HG03135 (cell line): ENCODE measurements around the gene DDX28.
"Not testable (repeated sequence)": the region's sequence is repeated elsewhere in the genome, so short reads cannot be mapped to it uniquely, and the experiment has no call there.

Experiments used
- ATAC-seq: cut with Tn5 transposase; IDR thresholded peaks from one replicate; pipeline ENCODE4 v1.9.1; 2021; ENCODE audit warnings: mild to moderate bottlenecking, moderate library complexity; ENCODE audit not compliant: unreplicated experiment

DDX28 gene

GRCh38 chr16:68040506-68041288, 17.7 kb upstream of the DDX28 start:
- ATAC-seq = no peak

- no peak for ATAC-seq
Observed at GRCh38 chr16:68037841-68038597, 15.0 kb upstream of the DDX28 start.

DNA sequence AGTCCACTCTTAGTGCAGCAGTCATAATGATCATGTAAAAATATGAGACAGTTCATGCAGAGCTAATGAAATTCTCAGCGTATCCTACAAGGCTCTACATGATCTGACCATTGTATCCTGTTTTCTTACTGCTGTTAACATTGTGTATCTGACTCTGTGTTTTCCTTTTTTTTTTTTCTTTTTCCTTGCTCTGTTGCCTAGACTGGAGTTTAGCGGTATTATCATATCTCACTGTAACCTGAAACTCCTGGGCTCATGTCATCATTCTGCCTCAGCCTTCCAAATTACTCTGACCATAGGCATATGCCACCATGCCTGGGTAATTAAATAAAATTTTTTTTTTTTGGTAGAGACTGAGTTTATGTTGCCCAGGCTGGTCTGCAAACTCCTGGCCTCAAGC, 12.2 kb upstream of the DDX28 start:
- ATAC-seq = no peak

DNA sequence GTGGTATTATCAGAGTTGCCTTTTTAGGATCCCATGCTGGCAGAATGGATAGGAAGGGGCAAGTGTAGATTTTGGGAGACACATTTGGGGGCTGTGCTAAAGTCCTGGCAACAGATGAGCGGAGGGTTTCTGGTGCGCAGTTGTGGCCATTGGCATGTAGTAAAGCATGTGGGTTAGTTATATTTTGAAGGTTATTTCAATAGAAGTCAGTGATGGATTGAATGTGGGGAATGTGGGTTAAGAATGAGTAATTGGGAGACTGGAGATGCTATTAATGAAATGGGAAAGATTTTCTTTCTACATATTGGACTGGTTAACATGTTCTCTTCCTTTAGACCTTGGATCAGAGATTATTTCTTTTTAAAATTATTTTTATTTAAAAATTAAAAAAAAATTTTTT, 10.1 kb upstream of the DDX28 start:
- ATAC-seq = no peak

- no peak for ATAC-seq
Observed at GRCh38 chr16:68031951-68032350, 8.9 kb upstream of the DDX28 start.

GRCh38 chr16:68030108-68030507, 7.1 kb upstream of the DDX28 start:
- not testable (repeated sequence) for ATAC-seq

GRCh38 chr16:68028996-68029395, 6.0 kb upstream of the DDX28 start:
- no peak for ATAC-seq

DNA sequence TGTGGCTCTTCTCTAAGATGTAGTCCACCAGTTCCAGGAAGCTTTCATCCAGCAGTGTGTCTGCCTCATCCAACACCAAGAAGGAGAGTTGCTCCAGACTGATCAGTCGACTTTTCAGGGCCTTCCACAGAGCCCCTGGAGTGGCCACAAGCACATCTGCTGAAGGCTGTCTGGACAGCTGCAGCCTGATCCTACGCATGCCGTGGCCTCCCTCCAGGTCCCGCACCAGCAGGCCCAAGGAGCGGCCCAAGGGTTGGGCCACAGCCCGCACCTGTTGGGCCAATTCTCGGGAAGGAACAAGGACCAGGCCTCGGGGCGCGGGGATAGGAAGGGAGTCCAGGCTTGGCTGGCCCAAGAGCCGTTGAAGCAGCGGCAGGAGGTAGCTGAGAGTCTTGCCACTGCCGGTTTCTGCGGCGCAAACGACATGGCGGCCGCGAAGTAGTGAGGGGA, 729 bp downstream of the DDX28 start:
- ATAC-seq = peak; percentile 3

DNA sequence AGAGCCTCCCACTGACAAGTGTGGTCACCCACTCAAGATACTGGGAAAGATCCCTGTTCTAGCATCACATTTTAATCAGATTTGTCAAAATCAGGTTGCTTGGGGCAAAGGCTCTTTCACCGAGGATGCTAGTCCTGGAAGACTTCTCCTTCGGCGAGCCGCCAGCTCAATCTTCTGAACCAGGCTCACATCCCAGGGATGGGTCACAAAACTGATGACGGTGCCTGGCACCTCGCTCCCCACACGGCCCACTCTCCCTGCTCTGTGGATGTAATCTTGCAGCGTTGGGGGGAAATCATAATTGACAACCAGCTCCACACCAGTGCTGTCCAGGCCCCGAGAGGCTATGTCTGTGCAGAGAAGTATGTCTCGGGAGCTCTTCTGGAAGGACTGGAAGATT, 1.5 kb downstream of the DDX28 start:
- no peak for ATAC-seq

DNA sequence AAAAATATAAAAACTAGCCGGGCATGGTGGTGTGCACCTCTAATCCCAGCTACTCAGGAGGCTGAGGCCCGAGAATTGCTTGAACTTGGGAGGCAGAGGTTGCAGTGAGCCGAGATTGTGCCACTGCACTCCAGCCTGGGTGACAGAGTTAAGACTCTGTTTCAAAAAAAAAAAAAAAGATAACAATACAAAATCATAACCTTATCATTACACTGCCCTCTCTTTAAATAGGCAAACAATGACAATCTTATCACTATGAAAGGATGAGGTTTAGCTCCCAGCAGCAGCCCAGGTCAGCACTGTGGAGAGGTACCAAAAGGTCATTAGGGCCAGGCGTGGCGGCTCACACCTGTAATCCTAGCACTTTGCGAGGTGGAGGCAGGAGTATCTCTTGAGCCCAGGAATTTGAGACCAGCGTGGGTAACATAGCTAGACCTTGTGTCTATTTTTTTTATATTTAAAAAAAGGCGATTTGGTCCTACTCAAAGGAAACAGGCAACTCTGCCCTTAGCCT, 3.8 kb downstream of the DDX28 start:
- ATAC-seq = no peak

DNA sequence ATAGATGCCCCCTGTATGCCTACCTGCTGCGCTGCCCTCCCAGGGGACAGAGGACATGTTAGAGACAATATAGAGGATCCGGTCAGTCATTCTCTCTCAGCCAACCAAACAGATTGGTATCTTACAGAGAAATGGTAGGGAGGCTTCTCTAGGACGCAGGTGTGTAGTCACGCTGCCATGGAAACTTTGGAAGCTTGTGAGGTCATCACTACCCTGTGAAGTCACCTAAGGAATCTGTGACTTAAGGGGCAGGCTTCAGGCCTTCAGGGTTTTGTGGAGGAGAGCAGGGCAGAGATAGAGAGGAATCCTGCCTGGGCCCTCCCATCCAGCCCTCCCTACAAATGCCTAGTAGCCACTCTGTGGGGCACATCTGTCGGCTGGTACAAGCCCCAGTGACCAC, 7.4 kb downstream of the DDX28 start, which contains the start of gene DPEP2NB:
Gene DPEP2NB (minus strand): TSS at position 231 of the 400 bp plus-strand sequence. CDS start 141 bp downstream, at position 90.
- ATAC-seq = no peak

- no peak for ATAC-seq
Observed at GRCh38 chr16:68013440-68013839, 9.6 kb downstream of the DDX28 start.

- not testable (repeated sequence) for ATAC-seq
Observed at GRCh38 chr16:68009872-68010271, 13.2 kb downstream of the DDX28 start.

- ATAC-seq = no peak
Observed at GRCh38 chr16:68009157-68009735, 13.8 kb downstream of the DDX28 start.

DNA sequence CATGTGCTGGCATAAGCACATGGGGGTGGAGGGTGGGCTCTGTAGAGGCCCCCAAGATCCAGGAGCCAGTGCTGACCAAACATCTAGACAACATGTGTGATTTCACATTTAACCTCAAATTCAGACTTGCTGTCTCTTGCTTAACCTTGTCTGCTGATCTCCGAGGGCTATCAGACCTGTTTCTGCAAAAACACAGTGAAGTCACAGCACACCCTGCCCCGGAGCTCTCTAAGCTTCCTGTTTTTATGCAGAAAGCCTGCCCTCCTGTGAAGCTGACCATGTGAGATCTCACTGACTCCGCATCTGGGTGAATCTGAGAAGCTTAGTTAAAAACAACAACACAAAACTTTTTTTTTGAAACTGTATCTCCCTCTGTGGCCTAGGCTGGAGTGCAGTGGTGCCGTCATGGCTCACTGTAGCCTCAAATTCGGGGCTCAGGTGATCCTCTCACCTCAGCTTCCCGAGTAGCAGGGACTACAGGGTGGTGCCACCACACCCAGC, 17.2 kb downstream of the DDX28 start:
- no peak for ATAC-seq

GRCh38 chr16:68005211-68005610, 17.8 kb downstream of the DDX28 start:
- no peak for ATAC-seq

- no peak for ATAC-seq
Observed at GRCh38 chr16:68003031-68003430, 20.0 kb downstream of the DDX28 start.

- ATAC-seq = no peak
Observed at GRCh38 chr16:68000450-68000849, 22.6 kb downstream of the DDX28 start.

GRCh38 chr16:67999985-68000384, 23.0 kb downstream of the DDX28 start:
- no peak for ATAC-seq

DNA sequence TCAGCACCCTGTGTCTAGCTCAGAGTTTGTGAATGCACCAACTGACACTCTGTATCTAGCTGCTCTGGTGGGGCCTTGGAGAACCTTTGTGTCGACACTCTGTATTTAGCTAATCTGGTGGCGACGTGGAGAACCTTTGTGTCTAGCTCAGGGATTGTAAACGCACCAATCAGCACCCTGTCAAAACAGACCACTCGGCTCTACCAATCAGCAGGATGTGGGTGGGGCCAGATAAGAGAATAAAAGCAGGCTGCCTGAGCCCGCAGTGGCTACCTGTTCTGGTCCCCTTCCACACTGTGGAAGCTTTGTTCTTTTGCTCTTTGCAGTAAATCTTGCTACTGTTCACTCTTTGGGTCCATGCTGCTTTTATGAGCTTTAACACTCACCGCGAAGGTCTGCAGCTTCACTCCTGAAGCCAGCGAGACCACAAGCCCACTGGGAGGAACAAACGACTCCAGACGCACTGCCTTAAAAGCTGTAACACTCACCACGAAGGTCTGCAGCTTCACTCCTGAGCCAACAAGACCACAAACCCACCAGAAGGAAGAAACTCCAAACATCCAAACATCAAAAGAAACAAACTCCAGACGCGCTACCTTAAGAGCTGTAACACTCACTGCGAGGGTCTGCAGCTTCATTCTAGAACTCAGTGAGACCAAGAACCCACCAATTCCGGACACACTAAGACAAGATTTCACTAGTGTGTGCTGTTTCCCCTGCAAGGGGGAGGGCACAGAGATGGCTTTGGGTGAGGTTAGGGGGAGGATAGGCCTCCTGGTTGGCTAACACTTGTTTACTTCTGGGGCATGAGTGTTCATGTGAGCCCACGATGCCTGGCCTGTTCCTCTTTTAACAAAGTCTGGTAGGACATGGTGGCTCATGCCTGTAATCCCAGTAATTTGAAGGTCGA, 24.0 kb downstream of the DDX28 start, which contains the start of gene DPEP2:
Gene DPEP2 (minus strand): TSS at position 706 of the 910 bp plus-strand sequence. CDS start 6,272 bp downstream, outside the sequence.
- not testable (repeated sequence) for ATAC-seq
